DND-41 (cell line): ENCODE measurements around the gene MICA.

Experiments
- CTCF ChIP-seq: IDR thresholded peaks from 2 replicates; pipeline ENCODE4 v1.5.1; 2012; ENCODE audit warnings: borderline replicate concordance, low read length, moderate library complexity, mild to moderate bottlenecking; ENCODE audit not compliant: poor library complexity, severe bottlenecking; ENCODE audit errors: extremely low read depth
- EZH2 ChIP-seq: IDR thresholded peaks from 3 replicates; pipeline ENCODE4 v1.6.1; 2012; ENCODE audit warnings: borderline replicate concordance, low read depth, mild to moderate bottlenecking, moderate library complexity, low read length, inconsistent platforms; ENCODE audit not compliant: severe bottlenecking

- TF ChIP-seq CTCF, result no peak
- no peak for TF ChIP-seq EZH2
Observed at GRCh38 chr6:31395832-31396231, 7.6 kb upstream of the MICA start.
